Aorta (tissue), 5 donors: Measurements from ENCODE around the gene SLC25A6. TPM values are rescaled to one million over a fixed set of nuclear protein-coding genes. Genes with fewer than 3 reads are reported as not detected.

Experiments
- ATAC-seq: fragments of 200-7000 bp; cut with Tn5 transposase; one replicate; pipeline ENCODE4 v1.9.1; 2022; ENCODE audit warnings: moderate library complexity; ENCODE audit not compliant: low FRiP score
- DNase-seq, 2 donors: peaks; one replicate each; pipeline ENCODE4 v3.0.0-alpha.2; 2020
- H3K27ac ChIP-seq, 2 donors: one replicate each; pipeline ENCODE4 v1.5.1; 2013; ENCODE audit warnings: low read length in 2 of 2, mild to moderate bottlenecking in 2 of 2, moderate library complexity in 2 of 2, control low read depth in 1 of 2, inconsistent platforms in 1 of 2, low read depth in 1 of 2
- H3K27me3 ChIP-seq, 2 donors: one replicate each; pipeline ENCODE4 v1.6.1; 2013; ENCODE audit warnings: control low read depth in 1 of 2, low read length in 1 of 2, mild to moderate bottlenecking in 1 of 2, moderate library complexity in 1 of 2; ENCODE audit not compliant: insufficient read depth in 2 of 2, control insufficient read depth in 1 of 2
- H3K36me3 ChIP-seq, 2 donors: one replicate each; pipeline ENCODE4 v1.6.1; 2013; ENCODE audit warnings: control low read depth in 1 of 2, low read length in 1 of 2, mild to moderate bottlenecking in 1 of 2; ENCODE audit not compliant: insufficient read depth in 2 of 2, control insufficient read depth in 1 of 2
- H3K4me1 ChIP-seq, 2 donors: one replicate each; pipeline ENCODE4 v1.6.1; 2013; ENCODE audit warnings: low read length in 2 of 2, control low read depth in 1 of 2, mild to moderate bottlenecking in 1 of 2, moderate library complexity in 1 of 2; ENCODE audit not compliant: insufficient read depth in 2 of 2, control insufficient read depth in 1 of 2
- H3K4me3 ChIP-seq, 2 donors: one replicate each; pipeline ENCODE4 v1.5.1; 2013; ENCODE audit warnings: low read length in 2 of 2, control low read depth in 1 of 2, mild to moderate bottlenecking in 1 of 2
- H3K9me3 ChIP-seq: one replicate; pipeline ENCODE4 v1.6.1; 2013; ENCODE audit warnings: mild to moderate bottlenecking, low read length; ENCODE audit not compliant: control insufficient read depth
- WGBS, 2 donors: extraction: QIAGEN DNeasy Blood & Tissue Kit; methylation state at CpG; one replicate each; pipeline ENCODE4 v1.1.7; 2013; 5-methylcytosine and 5-hydroxymethylcytosine counted together
- intact Hi-C, 2 donors: fragments of 100-400 bp; cut with DNase I; formaldehyde crosslinking; loops; one replicate each; pipeline versions ENCODE4 v1.14.2 to v1.15.0; 2022
- polyA plus RNA-seq, 2 donors: library from polyadenylated mRNA; stranded (reverse); fragments of 200-250 nt; gene quantifications; one replicate each; pipeline ENCODE4 v1.2.3, GENCODE V29; 2013
- total RNA-seq, 2 donors: library from RNA; stranded (reverse); fragmentation: NEBNext Ultra II Directional; extraction: Animal tissue kit (Norgen Biotek cat#: 25700); gene quantifications; one replicate each; pipeline ENCODE4 v1.2.1, GENCODE V29; 2021
- donor health status: healthy with polysubstance abuse.
- donor health status: Bipolar disorder and iron deficiency.
- donor health status: DM: no; HTN: no; CAD: no.
- donor health status: DM: no; HTN: no; CAD: no.
- donor health status: DM: yes; HTN: yes; CAD: no.

Gene SLC25A6
- total and polyA plus RNA-seq, 4 donors: 207 to 348 (median 264) TPM

DNA sequence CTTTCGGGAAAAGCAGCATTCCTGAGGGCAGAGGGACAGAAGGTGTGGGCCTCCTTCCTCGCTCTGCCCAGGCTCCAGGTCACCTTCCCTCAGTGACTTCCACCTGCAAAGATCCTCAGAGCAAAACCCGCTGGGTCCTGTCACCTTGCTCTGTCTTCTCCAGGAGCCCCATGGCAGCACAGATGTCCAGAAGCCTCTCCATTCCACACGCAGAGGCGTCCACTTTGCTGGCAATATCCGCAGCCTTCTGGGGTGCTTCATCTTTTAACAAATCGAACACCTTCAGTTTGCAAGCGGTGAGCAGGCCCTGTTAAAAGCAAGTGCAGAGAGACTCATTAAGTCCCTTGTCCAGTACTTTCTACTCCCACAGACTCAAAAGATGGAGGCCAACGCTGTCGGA lies 33.5 kb upstream of the SLC25A6 start:
- H3K27ac ChIP-seq: no peak overlapping the region

DNA sequence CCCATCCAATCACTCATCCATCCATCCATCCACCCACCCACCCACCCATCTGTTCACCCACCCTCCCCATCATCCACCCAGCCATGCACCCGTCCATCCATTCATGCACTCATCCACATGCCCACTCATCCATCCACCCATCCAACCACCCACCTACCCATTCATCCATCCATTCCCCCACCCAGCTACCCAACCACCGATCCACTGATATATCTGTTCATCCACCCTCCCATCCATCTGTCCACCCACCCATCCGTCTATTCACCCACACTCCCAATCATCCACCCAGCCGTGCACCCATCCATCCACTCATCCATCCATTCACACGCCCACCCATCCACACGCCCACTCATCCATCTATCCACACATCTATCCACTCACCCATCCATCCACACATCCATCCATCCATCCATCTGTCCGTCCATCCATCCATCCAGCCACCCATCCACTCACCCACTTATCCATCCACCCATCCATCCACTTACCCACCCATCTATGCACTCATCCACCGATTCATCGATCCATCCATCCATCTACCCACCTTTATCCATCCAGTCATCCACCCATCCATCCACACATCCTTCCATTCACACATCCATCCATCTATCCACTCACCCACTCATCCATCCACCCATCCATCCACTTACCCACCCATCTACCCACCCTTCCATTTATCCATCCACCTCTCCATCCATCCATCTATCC lies 32.4 kb upstream of the SLC25A6 start:
- Histone ChIP-seq H3K27ac (no peak overlapping the region), H3K4me3 (no peak overlapping the region), H3K9me3 (peaks cover 4% of the 10 kb centered on the region), H3K36me3 (peaks cover 5 to 10% of the 10 kb centered on the region in 2 donors), H3K27me3 (no peaks in the 10 kb centered on the region), H3K4me1 (no peaks in the 10 kb centered on the region)
- DNase-seq: peak in 1 of 2 donors; percentile 31
- intact Hi-C loops: no loop called here
- no peak for ATAC-seq
- WGBS, 2 donors: 75 to 85% methylated on average over 9 of the region's 9 CpGs

More for the DNA sequence above, 33.5 kb upstream of the SLC25A6 start:
- DNase-seq (peak; percentile 17 to 22), ATAC-seq (no peak)
- intact Hi-C loops: no loop called here
- 79 to 88% methylated on average over 10 of the region's 10 CpGs for WGBS, 2 donors
- H3K36me3 ChIP-seq: peaks cover 5 to 10% of the 10 kb centered on the region in 2 donors
- H3K4me3 ChIP-seq: no peak overlapping the region
- peaks cover 4% of the 10 kb centered on the region for H3K9me3 ChIP-seq
- no peaks in the 10 kb centered on the region for H3K4me1 ChIP-seq
- H3K27me3 ChIP-seq: no peaks in the 10 kb centered on the region

DNA sequence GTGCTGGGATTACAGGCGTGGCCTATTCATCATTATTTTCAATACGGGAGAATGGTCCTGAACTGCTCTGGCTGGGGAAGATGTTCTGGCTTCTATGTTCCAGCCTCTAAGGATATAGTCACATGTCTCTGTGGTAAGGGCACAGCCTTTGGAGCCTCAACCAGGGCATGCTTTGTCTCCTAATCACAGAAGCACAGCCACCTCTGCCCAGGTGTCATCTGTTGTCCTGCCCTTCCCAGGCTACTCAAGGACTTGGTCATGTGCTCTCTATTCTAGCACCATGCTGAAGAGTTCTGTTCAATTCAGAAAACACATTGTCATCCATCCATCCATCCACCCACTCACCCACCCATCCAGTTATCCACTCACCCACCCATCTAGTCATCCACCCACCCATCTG lies 31.3 kb upstream of the SLC25A6 start:
- ATAC-seq: no peak
- peaks cover 4% of the 10 kb centered on the region for H3K9me3 ChIP-seq
- WGBS, 2 donors: 50 to 75% methylated on average over 2 of the region's 2 CpGs
- intact Hi-C loops: no loop called here
- no peak overlapping the region for H3K27ac ChIP-seq
- no peaks in the 10 kb centered on the region for H3K27me3 ChIP-seq
- no peak overlapping the region for H3K4me3 ChIP-seq
- DNase-seq: peak; percentile 3 to 8
- H3K36me3 ChIP-seq: peaks cover 5 to 10% of the 10 kb centered on the region in 2 donors
- H3K4me1 ChIP-seq: no peaks in the 10 kb centered on the region

DNA sequence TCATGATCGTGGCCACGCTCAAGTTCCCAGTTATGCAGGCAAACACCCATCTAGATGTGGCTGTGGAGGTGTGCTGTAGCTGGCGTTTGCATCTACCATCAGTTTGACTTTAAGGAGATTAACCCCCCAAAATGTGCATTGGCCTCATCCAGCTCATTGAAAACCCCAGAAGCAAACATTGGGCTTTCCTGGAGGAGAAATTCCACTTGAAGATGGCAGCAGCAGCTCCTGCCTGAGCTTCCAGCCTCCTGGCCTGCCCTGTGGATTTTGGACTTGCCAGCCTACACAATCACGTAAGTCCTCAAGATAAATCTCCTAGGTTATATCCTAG lies 30.2 kb upstream of the SLC25A6 start:
- 97 to 98% methylated on average over 4 of the region's 4 CpGs for WGBS, 2 donors
- no peak for ATAC-seq
- no peak overlapping the region for H3K4me3 ChIP-seq
- no peak overlapping the region for H3K27ac ChIP-seq
- H3K9me3 ChIP-seq: peaks cover 4% of the 10 kb centered on the region
- H3K27me3 ChIP-seq: no peaks in the 10 kb centered on the region
- intact Hi-C loops: no loop called here
- DNase-seq: peak; percentile 18 to 20
- H3K4me1 ChIP-seq: no peaks in the 10 kb centered on the region
- H3K36me3 ChIP-seq: peaks cover 4 to 10% of the 10 kb centered on the region in 2 donors

GRCh38 chrX:1421433-1422134 lies 29.7 kb upstream of the SLC25A6 start:
- no peak for ATAC-seq
- intact Hi-C loops: no loop called here
- H3K36me3 ChIP-seq: peaks cover 2 to 10% of the 10 kb centered on the region in 2 donors
- DNase-seq: peak; percentile 10 to 32
- H3K4me3 ChIP-seq: no peak overlapping the region
- no peak overlapping the region for H3K27ac ChIP-seq
- H3K9me3 ChIP-seq: peaks cover 4% of the 10 kb centered on the region
- H3K4me1 ChIP-seq: no peaks in the 10 kb centered on the region
- whole genome bisulfite sequencing, 2 donors: 96 to 97% methylated on average over 19 of the region's 19 CpGs
- H3K27me3 ChIP-seq: no peaks in the 10 kb centered on the region

DNA sequence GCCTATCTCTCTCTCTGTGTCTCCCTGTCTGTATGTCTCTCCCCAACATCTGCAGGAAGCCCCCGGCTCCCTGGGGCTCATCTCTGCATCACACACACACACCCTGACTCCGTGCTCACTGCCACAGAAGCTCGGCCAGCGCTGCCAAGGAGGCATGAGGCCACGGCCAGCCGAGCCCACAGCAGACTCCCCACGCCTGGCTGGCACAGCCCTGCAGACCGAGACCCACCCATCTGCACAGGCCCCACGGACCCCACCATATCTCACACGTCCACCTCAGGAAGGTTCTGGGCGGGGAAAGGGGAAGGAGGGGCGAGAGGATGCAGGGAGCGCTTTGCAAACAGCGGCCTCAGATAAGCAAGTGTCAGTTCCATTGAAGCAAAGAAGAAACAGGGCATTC lies 28.5 kb upstream of the SLC25A6 start:
- intact Hi-C loops: no loop called here
- H3K9me3 ChIP-seq: peaks cover 4% of the 10 kb centered on the region
- H3K4me3 ChIP-seq: no peak overlapping the region
- DNase-seq: peak; percentile 35 to 63
- no peak for ATAC-seq
- 63 to 67% methylated on average over 14 of the region's 14 CpGs for WGBS, 2 donors
- H3K4me1 ChIP-seq: no peaks in the 10 kb centered on the region
- peaks cover 2 to 11% of the 10 kb centered on the region in 2 donors for H3K36me3 ChIP-seq
- no peak overlapping the region for H3K27ac ChIP-seq
- no peaks in the 10 kb centered on the region for H3K27me3 ChIP-seq

- intact Hi-C loops: no loop called here
- WGBS, 2 donors: 89 to 90% methylated on average over 19 of the region's 19 CpGs
- H3K4me3 ChIP-seq: no peak overlapping the region
- peak; percentile 37 to 59 for DNase-seq
- peaks cover 2 to 8% of the 10 kb centered on the region in 2 donors for H3K36me3 ChIP-seq
- no peak for ATAC-seq
- no peaks in the 10 kb centered on the region for H3K4me1 ChIP-seq
- H3K9me3 ChIP-seq: peaks cover 4% of the 10 kb centered on the region
- H3K27me3 ChIP-seq: no peaks in the 10 kb centered on the region
- H3K27ac ChIP-seq: no peak overlapping the region
Observed at GRCh38 chrX:1419545-1420355, 27.8 kb upstream of the SLC25A6 start.

GRCh38 chrX:1418901-1419544 lies 27.1 kb upstream of the SLC25A6 start:
- intact Hi-C loops: no loop called here
- no peak overlapping the region for H3K4me3 ChIP-seq
- DNase-seq (peak; percentile 47 to 66), ATAC-seq (no peak)
- no peaks in the 10 kb centered on the region for H3K27me3 ChIP-seq
- no peaks in the 10 kb centered on the region for H3K4me1 ChIP-seq
- H3K27ac ChIP-seq: no peak overlapping the region
- peaks cover 2 to 8% of the 10 kb centered on the region in 2 donors for H3K36me3 ChIP-seq
- peaks cover 4% of the 10 kb centered on the region for H3K9me3 ChIP-seq
- WGBS, 2 donors: 92 to 94% methylated on average over 29 of the region's 29 CpGs
